Neuronal stem cell (in vitro differentiated cells): Measurements from ENCODE around the gene NELFCD. TPM values are rescaled to one million over a fixed set of nuclear protein-coding genes. Genes with fewer than 3 reads are reported as not detected.

Experiments used
- DNase-seq: peaks from one replicate; pipeline ENCODE4 v3.0.0-alpha.2; 2013; ENCODE audit warnings: low spot score
- H2AFZ ChIP-seq: one replicate; pipeline ENCODE4 v1.6.1; 2013; ENCODE audit warnings: mild to moderate bottlenecking, low read length, inconsistent platforms
- H2AK5ac ChIP-seq: 2 replicates; pipeline ENCODE4 v1.6.1; 2013; ENCODE audit warnings: low read depth, mild to moderate bottlenecking, inconsistent platforms, low read length, moderate library complexity, mixed read lengths
- H2BK120ac ChIP-seq: 2 replicates; pipeline ENCODE4 v1.6.1; 2013; ENCODE audit warnings: low read depth, mild to moderate bottlenecking, inconsistent platforms, low read length, moderate library complexity, mixed read lengths
- H2BK12ac ChIP-seq: one replicate; pipeline ENCODE4 v1.6.1; 2013; ENCODE audit warnings: low read length, inconsistent platforms
- H2BK15ac ChIP-seq: 2 replicates; pipeline ENCODE4 v1.6.1; 2013; ENCODE audit warnings: mild to moderate bottlenecking, low read length, inconsistent platforms, mixed read lengths
- H2BK5ac ChIP-seq: one replicate; pipeline ENCODE4 v1.6.1; 2013; ENCODE audit warnings: inconsistent platforms, mild to moderate bottlenecking, low read length, moderate library complexity
- H3K14ac ChIP-seq: one replicate; pipeline ENCODE4 v1.6.1; 2013; ENCODE audit warnings: low read length, inconsistent platforms
- H3K18ac ChIP-seq: 2 replicates; pipeline ENCODE4 v1.6.1; 2013; ENCODE audit warnings: low read length, inconsistent platforms
- H3K23ac ChIP-seq: 2 replicates; pipeline ENCODE4 v1.6.1; 2013; ENCODE audit warnings: low read depth, mild to moderate bottlenecking, mixed read lengths, low read length, inconsistent platforms; ENCODE audit not compliant: poor library complexity
- H3K27ac ChIP-seq: replicated peaks from 3 replicates; pipeline ENCODE4 v1.5.1; 2013; ENCODE audit warnings: low read length, inconsistent platforms
- H3K27me3 ChIP-seq, 3 experiments: 2 replicates each; pipeline ENCODE4 v1.6.1; 2013; ENCODE audit warnings: low read length in 3 of 3, mild to moderate bottlenecking in 2 of 3, inconsistent platforms in 1 of 3, low read depth in 1 of 3, mixed read lengths in 1 of 3, moderate library complexity in 1 of 3; ENCODE audit not compliant: control insufficient read depth in 3 of 3, insufficient read depth in 3 of 3
- H3K36me3 ChIP-seq, 2 donors: replicated peaks in 1 of 2; 2 replicates each; pipeline ENCODE4 v1.6.1; 2013; ENCODE audit warnings: low read length in 2 of 2; ENCODE audit not compliant: control insufficient read depth in 2 of 2, insufficient read depth in 2 of 2
- H3K4ac ChIP-seq: 2 replicates; pipeline ENCODE4 v1.6.1; 2013; ENCODE audit warnings: inconsistent platforms, mild to moderate bottlenecking, low read length, moderate library complexity
- H3K4me1 ChIP-seq, 2 donors: 1 replicate in 1 of 2; 2 replicates in 1 of 2; pipeline ENCODE4 v1.6.1; 2013; ENCODE audit warnings: low read length in 2 of 2, low read depth in 1 of 2; ENCODE audit not compliant: control insufficient read depth in 2 of 2, insufficient read depth in 1 of 2
- H3K4me2 ChIP-seq: one replicate; pipeline ENCODE4 v1.6.1; 2013; ENCODE audit warnings: mild to moderate bottlenecking, low read length, inconsistent platforms; ENCODE audit not compliant: insufficient read depth, poor library complexity, severe bottlenecking
- H3K4me3 ChIP-seq, 2 donors: 2 replicates each; pipeline ENCODE4 v1.5.1; 2013; ENCODE audit warnings: low read length in 2 of 2, mild to moderate bottlenecking in 2 of 2, inconsistent platforms in 1 of 2, moderate library complexity in 1 of 2
- H3K79me1 ChIP-seq: one replicate; pipeline ENCODE4 v1.6.1; 2013; ENCODE audit warnings: low read depth, mild to moderate bottlenecking, inconsistent platforms, low read length, moderate library complexity
- H3K9ac ChIP-seq: one replicate; pipeline ENCODE4 v1.6.1; 2013; ENCODE audit warnings: mild to moderate bottlenecking, low read depth, low read length, inconsistent platforms; ENCODE audit not compliant: poor library complexity
- H3K9me3 ChIP-seq, 2 donors: replicated peaks in 1 of 2; 2 replicates each; pipeline versions ENCODE3 to v1.6.1; 2013; ENCODE audit warnings: low read length in 2 of 2, mild to moderate bottlenecking in 2 of 2, inconsistent platforms in 1 of 2, low read depth in 1 of 2, mixed read lengths in 1 of 2, moderate library complexity in 1 of 2; ENCODE audit not compliant: control insufficient read depth in 2 of 2, insufficient read depth in 1 of 2
- H4K8ac ChIP-seq: one replicate; pipeline ENCODE4 v1.6.1; 2013; ENCODE audit warnings: low read depth, mild to moderate bottlenecking, inconsistent platforms, low read length, moderate library complexity
- H4K91ac ChIP-seq: one replicate; pipeline ENCODE4 v1.6.1; 2013; ENCODE audit warnings: low read length, low read depth, mild to moderate bottlenecking, inconsistent platforms; ENCODE audit not compliant: poor library complexity
- WGBS, 2 donors: extraction: QIAGEN DNeasy Blood & Tissue Kit; methylation state at CpG; one replicate each; pipeline ENCODE4 v1.1.7; 2013; ENCODE audit warnings: missing lambda C conversion rate in 2 of 2, mixed read lengths in 1 of 2; ENCODE audit not compliant: insufficient read length in 2 of 2, insufficient replicate concordance in 1 of 2; ENCODE audit errors: extremely low coverage in 2 of 2; 5-methylcytosine and 5-hydroxymethylcytosine counted together
- polyA plus RNA-seq, 2 experiments: library from polyadenylated mRNA; stranded (reverse); fragments of 200-250 nt; gene quantifications; one replicate each; pipeline ENCODE4 v1.2.3, GENCODE V29; 2013

The NELFCD gene, protein sequence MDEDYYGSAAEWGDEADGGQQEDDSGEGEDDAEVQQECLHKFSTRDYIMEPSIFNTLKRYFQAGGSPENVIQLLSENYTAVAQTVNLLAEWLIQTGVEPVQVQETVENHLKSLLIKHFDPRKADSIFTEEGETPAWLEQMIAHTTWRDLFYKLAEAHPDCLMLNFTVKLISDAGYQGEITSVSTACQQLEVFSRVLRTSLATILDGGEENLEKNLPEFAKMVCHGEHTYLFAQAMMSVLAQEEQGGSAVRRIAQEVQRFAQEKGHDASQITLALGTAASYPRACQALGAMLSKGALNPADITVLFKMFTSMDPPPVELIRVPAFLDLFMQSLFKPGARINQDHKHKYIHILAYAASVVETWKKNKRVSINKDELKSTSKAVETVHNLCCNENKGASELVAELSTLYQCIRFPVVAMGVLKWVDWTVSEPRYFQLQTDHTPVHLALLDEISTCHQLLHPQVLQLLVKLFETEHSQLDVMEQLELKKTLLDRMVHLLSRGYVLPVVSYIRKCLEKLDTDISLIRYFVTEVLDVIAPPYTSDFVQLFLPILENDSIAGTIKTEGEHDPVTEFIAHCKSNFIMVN
- 55.6 TPM for polyA plus RNA-seq (2013, experiment 1 of 2)
- polyA plus RNA-seq (2013, experiment 2 of 2) = 57.2 TPM

DNA sequence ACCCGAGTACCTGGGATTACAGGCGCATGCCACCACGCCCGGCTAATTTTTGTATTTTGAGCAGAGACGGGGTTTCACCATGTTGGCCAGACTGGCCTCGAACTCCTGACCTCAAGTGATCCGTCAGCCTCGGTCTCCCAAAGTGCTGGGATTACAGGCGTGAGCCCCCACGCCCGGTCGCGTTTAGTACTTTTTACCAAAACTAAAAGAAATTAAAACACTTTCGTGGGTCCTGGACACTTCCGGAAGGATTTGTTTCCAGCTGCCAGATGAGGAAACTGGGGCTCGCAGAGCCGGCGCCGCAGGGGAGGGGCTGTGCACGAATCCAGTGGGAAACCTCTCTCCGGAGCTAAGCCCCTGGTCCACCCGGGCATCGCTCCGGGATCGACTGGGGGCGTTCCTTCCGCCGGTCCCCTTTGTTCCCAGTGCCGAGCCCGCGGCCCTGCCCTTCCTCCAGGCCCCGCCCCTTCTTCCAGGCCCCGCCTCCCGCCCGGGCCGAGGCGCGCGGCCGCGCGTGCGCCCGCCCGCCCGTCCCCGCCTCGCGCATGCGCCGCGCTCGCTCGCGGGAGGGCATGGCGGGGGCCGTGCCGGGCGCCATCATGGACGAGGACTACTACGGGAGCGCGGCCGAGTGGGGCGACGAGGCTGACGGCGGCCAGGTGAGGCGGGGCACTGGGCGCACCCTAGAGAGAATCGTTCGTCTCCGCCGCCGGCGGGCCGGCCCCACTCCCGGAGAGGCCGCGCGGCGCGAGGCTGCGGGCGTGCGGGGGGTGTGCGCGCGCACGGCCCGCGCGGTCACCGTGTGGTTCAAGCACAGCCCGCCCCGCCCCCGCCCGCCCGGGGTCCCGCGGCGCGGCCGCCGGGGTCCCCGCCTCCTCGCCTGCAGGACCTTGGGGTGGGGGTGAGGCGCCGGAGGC, at the start of gene NELFCD:
Gene NELFCD (plus strand): TSS at position 546 of the 917 bp plus-strand sequence. CDS start 54 bp downstream, at position 600.
- Histone ChIP-seq H2BK5ac (no peak within 1 kb of the TSS), H3K27ac (peak within 1 kb of the TSS; percentile 52), H3K4me1 (peaks cover 2 to 9% of the 10 kb centered on the region in 2 donors), H3K4ac (no peak within 1 kb of the TSS), H3K4me2 (peak within 1 kb of the TSS; percentile 66), H3K36me3 (peaks cover 0 to 21% of the 10 kb centered on the region in 2 donors), H3K18ac (peak within 1 kb of the TSS; percentile 97), H2AK5ac (no peak within 1 kb of the TSS), H4K91ac (no peak within 1 kb of the TSS), H3K79me1 (peaks cover 7% of the 10 kb centered on the region), H3K23ac (peak within 1 kb of the TSS; percentile 94), H3K27me3 (peaks cover 0 to 6% (median 0%) of the 10 kb centered on the region in 3 experiments), H3K9me3 (peaks cover 0 to 2% of the 10 kb centered on the region in 2 donors), H2BK12ac (no peak within 1 kb of the TSS), H2AFZ (peak within 1 kb of the TSS; percentile 87), H2BK120ac (no peak within 1 kb of the TSS), H3K4me3 (peak within 1 kb of the TSS; percentile 94 to 95), H3K9ac (peak within 1 kb of the TSS; percentile 96), H2BK15ac (no peak within 1 kb of the TSS), H4K8ac (no peak within 1 kb of the TSS), H3K14ac (no peak within 1 kb of the TSS)
- no CpG with 5 or more reads among the region's 109 CpGs for WGBS, 2 donors
- peak; percentile 86 for DNase-seq

DNA sequence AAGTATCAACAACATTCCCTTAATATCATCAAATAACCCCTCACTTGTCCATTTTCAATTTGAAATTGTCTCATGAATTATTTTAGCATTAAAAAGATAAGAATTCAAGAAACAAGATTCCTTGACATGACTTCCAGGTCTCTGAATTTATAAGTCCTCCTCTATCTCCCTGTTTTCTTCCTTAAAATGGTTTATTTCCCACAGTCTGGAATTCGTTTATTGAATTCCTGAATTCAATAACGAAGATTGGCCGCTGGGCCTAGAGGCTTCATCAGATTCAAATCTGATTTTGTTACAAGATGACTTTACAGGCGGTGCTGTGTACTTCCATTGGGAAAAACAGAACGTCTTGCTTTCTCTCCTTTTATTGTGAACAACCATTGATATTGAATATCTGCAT, 48.9 kb upstream of the NELFCD start:
- whole genome bisulfite sequencing, 2 donors = no CpG with 5 or more reads among the region's 5 CpGs
- Histone ChIP-seq H3K4me2 (no peak overlapping the region), H2BK5ac (no peak overlapping the region), H3K4ac (no peak overlapping the region), H2BK12ac (no peak overlapping the region), H3K4me3 (no peak overlapping the region), H4K91ac (no peak overlapping the region), H2AFZ (no peak overlapping the region), H2AK5ac (no peak overlapping the region), H3K27me3 (peaks cover 0 to 19% (median 0%) of the 10 kb centered on the region in 3 experiments), H3K9ac (no peak overlapping the region), H3K14ac (no peak overlapping the region), H3K9me3 (peaks cover 0 to 6% of the 10 kb centered on the region in 2 donors), H3K23ac (no peak overlapping the region), H3K79me1 (no peaks in the 10 kb centered on the region), H3K18ac (no peak overlapping the region), H3K36me3 (no peaks in the 10 kb centered on the region), H2BK15ac (no peak overlapping the region), H3K27ac (no peak overlapping the region), H2BK120ac (no peak overlapping the region), H3K4me1 (peaks cover 0 to 2% of the 10 kb centered on the region in 2 donors), H4K8ac (no peak overlapping the region)
- no peak for DNase-seq

DNA sequence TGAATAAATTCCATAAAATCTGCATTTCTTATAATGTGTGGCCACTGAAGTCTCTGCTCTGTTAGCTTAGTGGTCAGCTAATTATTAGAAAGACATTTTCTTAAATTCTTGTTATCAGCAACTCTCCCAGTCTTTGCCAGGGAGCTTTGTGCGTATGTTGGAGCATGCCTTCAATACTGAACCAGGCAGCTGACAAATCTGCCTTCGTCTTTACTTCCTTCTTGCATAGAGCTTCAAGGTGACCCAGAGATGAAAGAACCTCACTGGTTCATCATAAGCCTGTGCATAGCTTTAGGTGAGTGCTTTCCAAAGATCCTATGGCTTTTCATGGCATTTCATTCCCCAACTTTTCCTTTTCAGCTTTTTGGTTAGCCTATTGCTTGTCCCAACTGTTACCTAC, 43.0 kb upstream of the NELFCD start:
- no peak overlapping the region for H4K8ac ChIP-seq
- no peak overlapping the region for H2BK15ac ChIP-seq
- no peak overlapping the region for H3K18ac ChIP-seq
- H3K4ac ChIP-seq = no peak overlapping the region
- no peaks in the 10 kb centered on the region for H3K36me3 ChIP-seq
- H4K91ac ChIP-seq = no peak overlapping the region
- H2AK5ac ChIP-seq = no peak overlapping the region
- peaks cover 0 to 16% (median 0%) of the 10 kb centered on the region in 3 experiments for H3K27me3 ChIP-seq
- DNase-seq = no peak
- H2AFZ ChIP-seq = no peak overlapping the region
- no peak overlapping the region for H2BK5ac ChIP-seq
- H3K4me2 ChIP-seq = no peak overlapping the region
- no peak overlapping the region for H3K23ac ChIP-seq
- no peak overlapping the region for H3K27ac ChIP-seq
- H3K4me1 ChIP-seq = no peaks in the 10 kb centered on the region
- H3K14ac ChIP-seq = no peak overlapping the region
- no peak overlapping the region for H2BK120ac ChIP-seq
- H2BK12ac ChIP-seq = no peak overlapping the region
- no peak overlapping the region for H3K9ac ChIP-seq
- peaks cover 0 to 3% of the 10 kb centered on the region in 2 donors for H3K9me3 ChIP-seq
- H3K79me1 ChIP-seq = no peaks in the 10 kb centered on the region
- WGBS, 2 donors = no CpG with 5 or more reads among the region's 2 CpGs
- H3K4me3 ChIP-seq = no peak overlapping the region
